ENCODE results near the gene FRMD3.

FRMD3 gene

GRCh38 chr9:83218411-83219090 lies 319.6 kb downstream of the FRMD3 start:
- DNase-seq = no peak

GRCh38 chr9:83209188-83209731 lies 328.9 kb downstream of the FRMD3 start:
- no peak for DNase-seq

- DNase-seq = no peak
Observed at GRCh38 chr9:83208065-83208850, 329.9 kb downstream of the FRMD3 start.

GRCh38 chr9:83204047-83204446 lies 334.2 kb downstream of the FRMD3 start:
- DNase-seq = no peak

GRCh38 chr9:83200531-83200930 lies 337.7 kb downstream of the FRMD3 start:
- no peak for DNase-seq

- no peak for DNase-seq
Observed at GRCh38 chr9:83199832-83200231, 338.4 kb downstream of the FRMD3 start.

- no peak for DNase-seq
Observed at GRCh38 chr9:83199240-83199639, 339.0 kb downstream of the FRMD3 start.

GRCh38 chr9:83198371-83198770 lies 339.8 kb downstream of the FRMD3 start:
- DNase-seq = no peak

GRCh38 chr9:83197591-83197990 lies 340.6 kb downstream of the FRMD3 start:
- DNase-seq = no peak

- no peak for DNase-seq
Observed at GRCh38 chr9:83196946-83197345, 341.3 kb downstream of the FRMD3 start.

Data from activated effector memory CD4-positive, alpha-beta T cell treated with Interleukin-2 at 50 U/mL for 16 hours (primary cell).